Smooth muscle cell (in vitro differentiated cells): ENCODE measurements around the gene TNFRSF21. TPM values are rescaled to one million over a fixed set of nuclear protein-coding genes. Genes with fewer than 3 reads are reported as not detected.

Experiments
- DNase-seq: peaks from one replicate; lab custom pipeline; 2025; ENCODE audit not compliant: unreplicated experiment; lab: John Stamatoyannopoulos, UW
- H2AFZ ChIP-seq: fragments of 200-600 bp; sonication (generic); 2 replicates; pipeline ENCODE4 v1.6.0; 2016; ENCODE audit warnings: antibody characterized with exemption, low read depth, mild to moderate bottlenecking
- H3F3A ChIP-seq: fragments of 200-600 bp; sonication (generic); 2 replicates; pipeline ENCODE4 v1.6.0; 2017; ENCODE audit warnings: antibody characterized with exemption, low read depth
- H3K27ac ChIP-seq: fragments of 200-600 bp; sonication (generic); 2 replicates; pipeline ENCODE4 v1.5.1; 2016; ENCODE audit warnings: low read depth, mild to moderate bottlenecking
- H3K27me3 ChIP-seq: fragments of 200-600 bp; sonication (generic); 2 replicates; pipeline ENCODE4 v1.6.1; 2016; ENCODE audit warnings: low read depth, mild to moderate bottlenecking
- H3K36me3 ChIP-seq: fragments of 200-600 bp; sonication (generic); 2 replicates; pipeline ENCODE4 v1.5.1; 2016; ENCODE audit warnings: low read depth
- H3K4me1 ChIP-seq: fragments of 200-600 bp; sonication (generic); 2 replicates; pipeline ENCODE4 v1.5.1; 2016; ENCODE audit warnings: low read depth
- H3K4me2 ChIP-seq: fragments of 200-600 bp; sonication (generic); 2 replicates; pipeline ENCODE4 v1.6.0; 2016; ENCODE audit warnings: mild to moderate bottlenecking
- H3K4me3 ChIP-seq: fragments of 200-600 bp; sonication (generic); 2 replicates; pipeline ENCODE4 v1.5.1; 2016; ENCODE audit warnings: mild to moderate bottlenecking
- H3K79me2 ChIP-seq: fragments of 200-600 bp; sonication (generic); 2 replicates; pipeline ENCODE4 v1.6.0; 2016; ENCODE audit warnings: low read depth, mild to moderate bottlenecking
- H3K9ac ChIP-seq: fragments of 200-600 bp; sonication (generic); 2 replicates; pipeline ENCODE4 v1.6.0; 2016; ENCODE audit warnings: low read depth
- H3K9me3 ChIP-seq: fragments of 200-600 bp; sonication (generic); replicated peaks from 2 replicates; pipeline ENCODE4 v1.5.1; 2016; ENCODE audit warnings: low read depth
- H4K20me1 ChIP-seq: fragments of 200-600 bp; sonication (generic); 2 replicates; pipeline ENCODE4 v1.6.0; 2016; ENCODE audit warnings: low read depth
- WGBS: methylation state at CpG from one replicate; pipeline ENCODE4 v1.1.7; 2016; ENCODE audit warnings: low lambda C conversion rate; 5-methylcytosine and 5-hydroxymethylcytosine counted together
- polyA plus RNA-seq: library from polyadenylated mRNA; unstranded; fragments of >200 nt; fragmentation: Nextera tagmentation; extraction: Ambion mirVana; gene quantifications from 2 replicates; pipeline ENCODE4 v1.2.1, GENCODE V29; 2016
- total RNA-seq: library from RNA; depleted of rRNA; stranded (reverse); fragments of >200 nt; gene quantifications from 2 replicates; pipeline ENCODE4 v1.2.3, GENCODE V29; 2014
- TF ChIP-seq, protein P1 (sequence below): fragments of 200-600 bp; sonication (generic); IDR thresholded peaks from 2 replicates; pipeline ENCODE4 v1.5.1; 2017; ENCODE audit warnings: borderline replicate concordance, mild to moderate bottlenecking, antibody characterized with exemption; ENCODE audit not compliant: insufficient read depth, poor library complexity, severe bottlenecking

TNFRSF21 gene
- total and polyA plus RNA-seq, 2 experiments from 2014 or later, result 30.1 to 32.8 TPM

DNA sequence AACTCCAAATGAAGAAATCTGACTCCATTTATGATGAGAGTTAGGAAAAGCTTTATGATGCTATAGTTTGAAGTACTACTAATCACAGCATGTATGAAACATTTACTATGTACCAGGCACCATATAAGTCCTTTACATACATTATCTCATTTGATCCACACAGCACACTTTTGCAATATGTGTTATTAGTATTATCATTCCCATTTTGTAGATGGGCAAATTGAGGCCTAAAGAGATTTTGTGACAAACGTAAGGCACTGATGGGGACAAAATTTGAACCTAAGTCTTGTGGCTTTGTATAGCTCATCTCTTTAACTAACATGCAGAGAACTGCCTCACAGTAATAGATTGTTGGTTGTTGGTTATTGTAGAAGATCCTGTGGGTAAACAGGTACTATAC is 14.2 kb upstream of the TNFRSF21 start:
- 74% methylated on average over 1 of the region's 1 CpG for whole genome bisulfite sequencing
- no peak for DNase-seq
- Histone ChIP-seq H3K4me1 (no peaks in the 10 kb centered on the region), H3K4me3 (no peak overlapping the region), H3K9ac (no peak overlapping the region), H3K79me2 (no peaks in the 10 kb centered on the region), H3K4me2 (no peak overlapping the region), H4K20me1 (no peaks in the 10 kb centered on the region), H3K9me3 (no peaks in the 10 kb centered on the region), H3F3A (no peaks in the 10 kb centered on the region), H3K27me3 (no peaks in the 10 kb centered on the region), H3K36me3 (no peaks in the 10 kb centered on the region), H3K27ac (no peak overlapping the region), H2AFZ (no peak overlapping the region)
- TF ChIP-seq, protein P1, sequence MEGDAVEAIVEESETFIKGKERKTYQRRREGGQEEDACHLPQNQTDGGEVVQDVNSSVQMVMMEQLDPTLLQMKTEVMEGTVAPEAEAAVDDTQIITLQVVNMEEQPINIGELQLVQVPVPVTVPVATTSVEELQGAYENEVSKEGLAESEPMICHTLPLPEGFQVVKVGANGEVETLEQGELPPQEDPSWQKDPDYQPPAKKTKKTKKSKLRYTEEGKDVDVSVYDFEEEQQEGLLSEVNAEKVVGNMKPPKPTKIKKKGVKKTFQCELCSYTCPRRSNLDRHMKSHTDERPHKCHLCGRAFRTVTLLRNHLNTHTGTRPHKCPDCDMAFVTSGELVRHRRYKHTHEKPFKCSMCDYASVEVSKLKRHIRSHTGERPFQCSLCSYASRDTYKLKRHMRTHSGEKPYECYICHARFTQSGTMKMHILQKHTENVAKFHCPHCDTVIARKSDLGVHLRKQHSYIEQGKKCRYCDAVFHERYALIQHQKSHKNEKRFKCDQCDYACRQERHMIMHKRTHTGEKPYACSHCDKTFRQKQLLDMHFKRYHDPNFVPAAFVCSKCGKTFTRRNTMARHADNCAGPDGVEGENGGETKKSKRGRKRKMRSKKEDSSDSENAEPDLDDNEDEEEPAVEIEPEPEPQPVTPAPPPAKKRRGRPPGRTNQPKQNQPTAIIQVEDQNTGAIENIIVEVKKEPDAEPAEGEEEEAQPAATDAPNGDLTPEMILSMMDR, result no peak

DNA sequence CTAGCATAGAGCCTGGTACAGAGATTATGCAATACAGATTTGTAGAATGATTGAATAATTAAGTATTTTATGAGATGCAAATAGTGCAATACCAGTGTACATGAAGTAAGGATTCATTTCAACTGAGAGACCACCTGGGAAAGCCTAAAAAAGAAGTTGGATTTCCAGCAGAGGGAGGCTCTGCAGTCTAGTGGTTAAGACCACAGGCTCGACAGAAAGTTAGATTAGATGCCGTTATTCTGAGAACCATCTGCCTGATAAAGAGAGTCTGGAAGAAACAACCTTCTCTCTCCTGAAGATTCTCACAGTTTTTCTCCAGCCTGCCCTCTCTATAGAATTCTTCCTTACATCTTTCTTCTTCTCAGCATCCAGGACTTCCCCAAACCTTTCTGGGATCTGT is 13.6 kb upstream of the TNFRSF21 start:
- Histone ChIP-seq H3K4me3 (no peak overlapping the region), H3K4me1 (no peaks in the 10 kb centered on the region), H3K79me2 (no peaks in the 10 kb centered on the region), H3K9me3 (no peaks in the 10 kb centered on the region), H3K4me2 (no peak overlapping the region), H3K27ac (no peak overlapping the region), H3F3A (no peaks in the 10 kb centered on the region), H4K20me1 (no peaks in the 10 kb centered on the region), H2AFZ (no peak overlapping the region), H3K9ac (no peak overlapping the region), H3K27me3 (no peaks in the 10 kb centered on the region), H3K36me3 (no peaks in the 10 kb centered on the region)
- no peak for DNase-seq
- 62% methylated on average over 2 of the region's 2 CpGs for WGBS
- TF ChIP-seq, protein P1, result no peak

DNA sequence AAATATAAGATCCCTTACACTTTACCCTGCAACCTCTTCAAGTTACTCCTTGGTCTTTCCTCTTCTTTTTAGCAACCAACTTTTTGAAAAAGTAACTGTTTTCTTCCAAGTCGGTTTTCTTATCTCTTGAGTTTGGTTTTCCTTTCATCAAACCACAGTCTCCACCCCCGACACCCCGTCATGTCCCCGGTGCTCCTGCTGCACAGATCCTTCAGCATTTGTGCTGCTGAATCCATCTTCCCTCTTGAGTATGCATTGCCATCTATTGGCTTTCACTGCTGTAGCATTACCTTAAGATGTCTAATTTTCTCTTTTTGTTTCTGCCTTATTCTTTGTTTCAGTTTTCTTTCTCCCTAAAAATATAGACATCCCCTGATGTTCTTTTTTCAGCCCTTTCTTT is 11.9 kb upstream of the TNFRSF21 start:
- Histone ChIP-seq H3K79me2 (no peaks in the 10 kb centered on the region), H3F3A (no peaks in the 10 kb centered on the region), H4K20me1 (no peaks in the 10 kb centered on the region), H3K4me1 (no peaks in the 10 kb centered on the region), H3K9me3 (no peaks in the 10 kb centered on the region), H2AFZ (peak overlapping the region; percentile 23), H3K27me3 (no peaks in the 10 kb centered on the region), H3K27ac (no peak overlapping the region), H3K9ac (no peak overlapping the region), H3K4me3 (no peak overlapping the region), H3K4me2 (no peak overlapping the region), H3K36me3 (no peaks in the 10 kb centered on the region)
- TF ChIP-seq, protein P1, result no peak
- DNase-seq, result no peak
- 58% methylated on average over 4 of the region's 4 CpGs for WGBS

GRCh38 chr6:47319867-47320266 is 10.2 kb upstream of the TNFRSF21 start:
- no peak overlapping the region for H2AFZ ChIP-seq
- TF ChIP-seq, protein P1, result no peak
- WGBS, result 46% methylated on average over 4 of the region's 4 CpGs
- no peaks in the 10 kb centered on the region for H3K4me1 ChIP-seq
- H4K20me1 ChIP-seq, result no peaks in the 10 kb centered on the region
- no peak overlapping the region for H3K9ac ChIP-seq
- no peaks in the 10 kb centered on the region for H3F3A ChIP-seq
- no peak for DNase-seq
- H3K27ac ChIP-seq, result no peak overlapping the region
- no peaks in the 10 kb centered on the region for H3K36me3 ChIP-seq
- H3K27me3 ChIP-seq, result no peaks in the 10 kb centered on the region
- no peak overlapping the region for H3K4me2 ChIP-seq
- H3K4me3 ChIP-seq, result no peak overlapping the region
- no peaks in the 10 kb centered on the region for H3K79me2 ChIP-seq
- H3K9me3 ChIP-seq, result no peaks in the 10 kb centered on the region
